Measurements from ENCODE around the gene F2RL2.
"Not testable (repeated sequence)": the region's sequence is repeated elsewhere in the genome, so short reads cannot be mapped to it uniquely, and the experiment has no call there.

Gene F2RL2

GRCh38 chr5:76622076-76622475 is 1.1 kb downstream of the F2RL2 start:
- no peak for DNase-seq (ENCODE audit: low spot score)

GRCh38 chr5:76620166-76620565 is 3.0 kb downstream of the F2RL2 start:
- DNase-seq (ENCODE audit: low spot score) = no peak

- no peak for DNase-seq (ENCODE audit: low spot score)
Measured at GRCh38 chr5:76617675-76618074, 5.5 kb downstream of the F2RL2 start.

GRCh38 chr5:76617229-76617628 is 6.0 kb downstream of the F2RL2 start:
- no peak for DNase-seq (ENCODE audit: low spot score)

GRCh38 chr5:76616206-76616605 is 7.0 kb downstream of the F2RL2 start:
- no peak for DNase-seq (ENCODE audit: low spot score)

GRCh38 chr5:76615759-76616158 is 7.4 kb downstream of the F2RL2 start:
- no peak for DNase-seq (ENCODE audit: low spot score)

GRCh38 chr5:76612942-76613341 is 10.3 kb downstream of the F2RL2 start:
- DNase-seq (ENCODE audit: low spot score) = no peak

- no peak for DNase-seq (ENCODE audit: low spot score)
Measured at GRCh38 chr5:76610196-76610595, 13.0 kb downstream of the F2RL2 start.

GRCh38 chr5:76608833-76609232 is 14.4 kb downstream of the F2RL2 start:
- no peak for DNase-seq (ENCODE audit: low spot score)

- DNase-seq (ENCODE audit: low spot score) = no peak
Measured at GRCh38 chr5:76607353-76607871, 15.8 kb downstream of the F2RL2 start.

- no peak for DNase-seq (ENCODE audit: low spot score)
Measured at GRCh38 chr5:76606701-76607100, 16.5 kb downstream of the F2RL2 start.

GRCh38 chr5:76604838-76605237 is 18.4 kb downstream of the F2RL2 start:
- DNase-seq (ENCODE audit: low spot score) = no peak

- not testable (repeated sequence) for DNase-seq (ENCODE audit: low spot score)
Measured at GRCh38 chr5:76603991-76604390, 19.2 kb downstream of the F2RL2 start.

GRCh38 chr5:76602094-76602726 is 21.0 kb downstream of the F2RL2 start:
- DNase-seq (ENCODE audit: low spot score) = no peak

GRCh38 chr5:76601470-76601869 is 21.7 kb downstream of the F2RL2 start:
- no peak for DNase-seq (ENCODE audit: low spot score)

- no peak for DNase-seq (ENCODE audit: low spot score)
Measured at GRCh38 chr5:76600716-76601115, 22.5 kb downstream of the F2RL2 start.

- DNase-seq (ENCODE audit: low spot score) = no peak
Measured at GRCh38 chr5:76598531-76598930, 24.7 kb downstream of the F2RL2 start.

GRCh38 chr5:76595755-76596481 is 27.3 kb downstream of the F2RL2 start:
- no peak for DNase-seq (ENCODE audit: low spot score)

GRCh38 chr5:76594107-76594506 is 29.1 kb downstream of the F2RL2 start:
- DNase-seq (ENCODE audit: low spot score) = no peak

- DNase-seq (ENCODE audit: low spot score) = no peak
Measured at GRCh38 chr5:76592692-76593091, 30.5 kb downstream of the F2RL2 start.

GRCh38 chr5:76591366-76591765 is 31.8 kb downstream of the F2RL2 start:
- DNase-seq (ENCODE audit: low spot score) = no peak

GRCh38 chr5:76590027-76590426 is 33.2 kb downstream of the F2RL2 start:
- DNase-seq (ENCODE audit: low spot score) = no peak

GRCh38 chr5:76586531-76586930 is 36.7 kb downstream of the F2RL2 start:
- DNase-seq (ENCODE audit: low spot score) = no peak

- no peak for DNase-seq (ENCODE audit: low spot score)
Measured at GRCh38 chr5:76585783-76586217, 37.4 kb downstream of the F2RL2 start.

Measured in left forelimb (tissue), 1 donor.